HG02981 (cell line): ENCODE measurements around the gene FAM156B.
A peak's percentile ranks its signal among the peaks of the same experiment; 100 is the strongest.
"Not testable (repeated sequence)": the region's sequence is repeated elsewhere in the genome, so short reads cannot be mapped to it uniquely, and the experiment has no call there.

Source experiments
- ATAC-seq: cut with Tn5 transposase; IDR thresholded peaks from one replicate; pipeline ENCODE4 v1.9.1; 2021; ENCODE audit warnings: mild to moderate bottlenecking, moderate library complexity; ENCODE audit not compliant: unreplicated experiment

Gene FAM156B

DNA sequence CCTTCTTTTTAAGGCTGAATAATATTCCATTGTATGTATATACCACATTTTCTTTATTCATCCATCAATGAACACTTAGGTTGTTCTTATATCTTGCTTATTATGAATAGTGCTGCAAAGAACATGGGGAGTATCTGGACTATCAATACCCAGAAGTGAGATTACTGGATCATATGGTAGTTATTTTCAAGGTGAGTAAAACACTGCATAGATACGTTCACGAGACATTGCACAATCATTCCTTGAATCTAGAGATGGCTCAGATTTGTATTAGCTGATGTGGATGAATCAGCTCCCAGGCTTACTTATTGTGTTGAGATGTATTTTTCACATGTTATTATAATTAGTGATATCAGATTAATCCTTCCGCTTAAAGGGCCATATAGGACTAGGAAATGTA is 17.6 kb downstream of the FAM156B start:
- ATAC-seq = not testable (repeated sequence)

DNA sequence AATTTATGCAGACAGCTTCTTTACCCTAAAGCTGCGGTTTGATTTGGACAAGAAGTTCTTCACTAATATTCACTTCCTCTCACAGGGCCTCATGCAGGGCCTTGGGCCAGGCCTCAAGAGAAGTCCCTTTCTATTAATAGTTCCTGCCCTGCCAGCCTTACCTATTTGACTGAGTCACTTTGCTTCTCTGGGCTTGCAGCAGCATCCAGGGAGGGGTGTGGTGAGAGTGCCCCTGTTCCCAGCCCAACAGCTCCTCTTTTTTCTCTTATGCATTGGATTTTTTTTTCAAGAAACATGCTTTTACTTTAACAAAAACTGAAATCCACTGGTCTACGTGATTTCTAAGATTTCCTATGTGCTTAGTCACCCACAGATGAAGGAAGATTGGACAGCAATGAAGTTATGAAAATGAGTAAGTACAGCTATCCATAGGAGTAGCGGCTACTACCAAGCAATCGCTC is 26.7 kb downstream of the FAM156B start:
- no peak for ATAC-seq

DNA sequence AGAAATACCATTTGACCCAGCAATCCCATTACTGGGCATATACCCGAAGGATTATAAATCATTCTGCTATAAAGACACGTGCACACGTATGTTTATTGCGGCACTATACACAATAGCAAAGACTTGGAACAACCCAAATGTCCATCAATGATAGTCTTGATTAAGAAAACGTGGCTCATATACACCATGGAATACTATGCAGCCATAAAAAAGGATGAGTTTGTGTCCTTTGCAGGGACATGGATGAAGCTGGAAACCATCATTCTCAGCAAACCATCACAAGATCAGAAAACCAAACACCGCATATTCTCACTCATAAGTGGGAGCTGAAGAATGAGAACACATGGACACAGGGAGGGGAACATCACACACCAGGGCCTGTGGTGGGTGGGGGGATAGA is 33.1 kb downstream of the FAM156B start:
- not testable (repeated sequence) for ATAC-seq

DNA sequence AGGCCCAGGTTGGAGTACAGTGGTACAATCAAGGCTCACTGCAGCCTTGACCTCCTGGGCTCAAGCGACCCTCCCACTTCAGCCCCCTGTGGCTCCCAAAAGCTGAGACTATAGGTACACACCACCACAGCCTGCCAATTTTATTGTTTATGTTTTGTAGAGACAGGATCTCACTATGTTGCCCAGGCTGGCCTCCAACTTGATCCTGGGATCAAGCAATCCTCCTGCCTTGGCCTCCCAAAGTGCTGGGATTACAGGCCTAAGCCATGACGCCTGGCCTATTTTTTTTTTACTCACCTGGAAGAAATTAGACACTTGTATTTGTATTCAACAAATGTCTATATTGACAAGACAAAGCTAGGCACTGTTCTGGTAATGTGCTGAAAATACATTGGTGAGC is 36.1 kb downstream of the FAM156B start:
- ATAC-seq = no peak

DNA sequence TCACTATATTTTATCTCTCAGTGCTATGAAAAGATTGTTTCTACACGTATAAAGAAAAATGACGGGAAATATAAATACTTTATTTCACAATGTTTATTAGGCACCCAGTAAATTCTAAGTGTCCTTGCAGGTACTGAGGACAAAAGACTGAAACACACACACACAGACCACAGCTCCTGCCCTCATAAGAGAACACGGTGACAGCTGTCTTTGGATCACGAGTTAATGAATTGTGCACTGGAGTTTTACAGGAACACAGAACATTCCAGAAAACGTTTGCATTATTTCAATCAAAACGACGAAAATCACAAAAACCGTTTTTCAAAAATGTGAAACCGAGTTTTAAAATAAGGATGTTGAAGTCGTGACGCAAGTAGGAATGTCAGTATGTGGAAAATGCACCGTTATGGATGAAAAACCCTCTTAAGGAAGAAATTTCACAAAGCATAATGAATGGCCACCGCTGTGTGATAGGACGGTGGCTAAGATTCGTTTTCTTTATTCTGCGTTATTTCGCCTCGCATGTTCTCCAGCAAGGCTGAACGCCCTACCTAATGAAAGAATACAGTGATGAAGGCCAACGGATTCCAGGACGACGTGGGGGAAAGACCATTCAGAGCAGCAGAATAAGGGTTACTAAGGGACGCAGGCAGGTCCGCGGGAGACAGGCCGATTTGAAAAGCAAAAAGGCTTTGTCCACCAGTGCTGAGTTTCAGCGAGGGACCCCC is 37.0 kb downstream of the FAM156B start:
- ATAC-seq = no peak

DNA sequence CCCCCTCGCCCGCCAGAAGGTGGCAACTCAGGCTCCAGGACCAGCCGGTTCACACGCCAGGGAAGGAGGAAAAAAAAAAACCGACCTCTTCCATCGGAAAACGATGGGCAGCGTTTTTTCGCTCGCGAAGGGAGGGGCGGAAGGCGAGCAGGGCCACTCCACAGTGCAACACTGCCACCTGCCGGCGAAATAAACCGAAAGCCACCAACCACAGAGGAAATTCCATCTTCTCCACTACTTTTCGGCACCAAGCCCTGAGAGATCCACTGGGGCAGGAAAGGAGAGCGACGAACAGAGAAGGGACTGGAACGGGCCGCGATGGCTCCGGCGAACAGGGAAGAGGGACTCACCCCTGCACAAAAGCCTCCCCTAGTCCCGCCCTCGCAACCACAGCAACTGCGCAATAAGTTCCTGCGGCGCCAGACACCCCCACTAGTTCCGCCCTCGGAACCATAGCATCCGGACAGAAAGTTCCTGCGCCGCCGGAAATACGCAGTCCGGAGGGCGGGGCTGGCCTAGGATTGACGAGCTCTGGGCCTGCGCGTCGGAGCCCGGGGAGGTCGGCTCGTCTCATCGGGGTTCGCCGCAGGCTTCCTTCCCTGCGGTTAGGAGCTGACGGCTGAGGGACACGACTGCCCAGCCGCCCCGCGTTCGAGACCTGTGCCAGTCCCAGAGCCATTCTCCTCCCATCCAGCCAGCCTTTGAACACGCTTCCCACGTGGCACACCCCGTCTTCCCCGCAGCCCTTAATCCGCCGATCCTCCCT is 37.8 kb downstream of the FAM156B start:
- peak; percentile 91 for ATAC-seq

DNA sequence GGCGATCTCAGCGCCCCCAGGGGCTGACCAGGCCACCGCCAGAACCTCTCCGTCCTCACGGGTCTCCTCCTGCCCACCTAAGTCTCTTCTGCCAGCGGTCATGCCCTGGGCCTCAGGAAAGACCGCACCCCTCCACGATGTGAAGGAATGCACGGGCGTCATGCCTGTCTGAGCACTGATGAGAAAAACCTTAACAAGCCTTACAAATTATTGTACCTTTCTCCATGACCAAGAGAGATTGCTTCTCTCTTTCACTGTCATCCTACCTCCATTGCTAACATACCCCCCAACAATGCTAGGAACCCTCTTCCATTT is 38.3 kb downstream of the FAM156B start:
- not testable (repeated sequence) for ATAC-seq

DNA sequence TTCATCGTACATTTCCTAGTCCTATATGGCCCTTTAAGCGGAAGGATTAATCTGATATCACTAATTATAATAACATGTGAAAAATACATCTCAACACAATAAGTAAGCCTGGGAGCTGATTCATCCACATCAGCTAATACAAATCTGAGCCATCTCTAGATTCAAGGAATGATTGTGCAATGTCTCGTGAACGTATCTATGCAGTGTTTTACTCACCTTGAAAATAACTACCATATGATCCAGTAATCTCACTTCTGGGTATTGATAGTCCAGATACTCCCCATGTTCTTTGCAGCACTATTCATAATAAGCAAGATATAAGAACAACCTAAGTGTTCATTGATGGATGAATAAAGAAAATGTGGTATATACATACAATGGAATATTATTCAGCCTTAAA is 43.6 kb downstream of the FAM156B start:
- not testable (repeated sequence) for ATAC-seq

DNA sequence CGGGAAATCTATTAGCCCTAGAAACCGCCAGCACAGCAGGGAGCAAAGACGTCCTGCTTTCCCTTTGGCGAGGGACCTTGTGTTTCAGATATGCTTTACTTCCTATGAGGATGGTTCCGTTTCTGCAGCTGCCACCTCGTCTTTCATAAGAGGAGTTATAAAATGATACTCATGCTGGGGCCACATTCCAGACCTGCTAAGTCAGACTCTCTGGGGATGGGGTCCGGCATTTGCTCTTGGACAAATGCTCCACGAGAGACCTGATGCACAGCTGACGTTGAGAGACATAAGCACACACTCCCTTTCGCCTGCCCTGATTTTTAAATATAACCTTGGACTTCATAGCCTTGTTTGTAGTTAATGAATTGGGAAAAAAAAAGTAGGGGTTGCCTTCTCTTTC is 44.6 kb downstream of the FAM156B start:
- not testable (repeated sequence) for ATAC-seq

DNA sequence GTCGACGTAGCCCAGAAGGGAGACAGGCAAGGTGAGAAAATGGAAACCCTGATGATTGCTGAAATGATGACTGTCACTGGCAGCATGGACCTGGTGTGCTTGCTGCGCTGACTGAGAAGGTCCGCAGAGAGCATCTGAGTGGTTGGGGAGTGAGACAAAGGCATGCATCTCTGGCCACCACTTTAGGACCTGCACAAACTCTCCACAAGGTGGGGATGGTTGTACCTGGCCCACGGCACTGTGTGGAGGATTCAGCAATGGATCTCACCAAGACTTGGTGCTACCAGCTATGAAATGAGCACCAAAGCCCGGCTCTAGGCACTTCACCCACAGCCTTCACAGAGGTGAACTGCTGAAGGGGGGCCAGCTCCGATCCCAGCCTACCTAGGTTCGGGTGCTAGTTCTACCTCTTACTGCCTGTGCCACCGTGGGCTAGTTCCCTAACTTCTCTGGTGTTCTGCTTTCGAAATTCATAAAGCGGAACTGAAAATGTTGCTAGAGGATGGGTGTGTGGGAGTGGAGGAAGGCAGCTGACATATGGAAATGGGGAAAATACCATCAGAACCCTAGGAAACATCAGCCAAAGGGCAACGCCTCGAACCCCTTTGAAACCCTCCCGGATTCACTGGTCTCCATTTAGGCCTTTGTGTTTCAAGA is 48.8 kb downstream of the FAM156B start:
- not testable (repeated sequence) for ATAC-seq

DNA sequence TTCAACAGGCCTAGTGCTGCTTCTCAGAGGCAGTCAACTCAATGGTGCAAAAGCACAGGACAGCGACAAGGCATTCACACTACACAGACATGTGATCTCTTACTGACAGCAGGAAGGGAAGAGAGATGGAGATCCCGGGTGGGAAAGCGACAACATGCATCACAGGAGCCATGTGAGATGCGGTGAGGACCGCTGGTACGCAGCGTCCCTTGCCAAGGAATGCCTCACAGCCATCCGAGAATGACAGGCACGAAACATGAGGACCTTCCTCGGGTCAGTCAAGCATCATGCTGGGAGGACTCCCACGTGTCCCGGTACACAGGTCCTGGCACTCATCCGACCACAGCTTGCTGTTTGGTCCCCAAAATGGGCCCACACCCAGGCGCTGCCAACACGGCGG is 50.4 kb downstream of the FAM156B start:
- ATAC-seq = not testable (repeated sequence)

DNA sequence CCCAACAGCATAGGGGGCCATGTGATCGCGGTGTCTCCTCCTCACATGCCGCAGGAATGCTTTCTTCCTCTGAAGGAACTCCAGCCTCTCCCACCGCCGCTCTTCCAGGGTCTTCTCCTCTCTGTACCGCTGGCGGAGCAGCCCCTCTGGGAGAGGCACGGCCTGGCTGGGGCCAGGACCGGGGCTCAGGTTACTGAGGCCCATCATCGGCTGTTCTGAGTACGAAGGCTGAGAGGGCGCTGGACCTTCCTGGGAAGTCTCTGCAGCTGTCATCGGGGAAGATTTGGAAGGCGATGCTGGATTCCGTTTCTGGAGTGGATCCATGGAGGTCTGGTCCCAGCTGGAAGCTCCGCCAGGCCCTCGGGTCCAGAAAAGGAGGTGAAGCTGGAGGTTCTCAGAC is 51.1 kb downstream of the FAM156B start:
- not testable (repeated sequence) for ATAC-seq

DNA sequence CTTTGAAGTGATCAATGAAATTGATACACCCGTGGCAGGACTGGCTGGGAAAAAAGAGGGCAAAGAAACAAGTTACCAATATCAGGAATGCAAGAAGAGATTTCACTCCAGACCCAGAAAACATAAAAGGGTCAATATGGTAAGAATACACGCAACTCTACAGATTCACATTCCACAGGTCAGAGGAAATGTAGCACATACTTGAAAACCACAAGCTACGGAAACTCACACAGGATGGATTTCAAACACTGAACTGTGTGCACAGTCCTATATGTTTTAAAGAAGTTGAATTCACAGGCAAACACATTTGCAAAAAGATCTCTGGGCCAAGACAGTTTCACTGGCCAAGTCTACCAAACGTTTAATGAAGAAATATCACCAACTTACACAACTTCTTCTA is 52.2 kb downstream of the FAM156B start:
- not testable (repeated sequence) for ATAC-seq

DNA sequence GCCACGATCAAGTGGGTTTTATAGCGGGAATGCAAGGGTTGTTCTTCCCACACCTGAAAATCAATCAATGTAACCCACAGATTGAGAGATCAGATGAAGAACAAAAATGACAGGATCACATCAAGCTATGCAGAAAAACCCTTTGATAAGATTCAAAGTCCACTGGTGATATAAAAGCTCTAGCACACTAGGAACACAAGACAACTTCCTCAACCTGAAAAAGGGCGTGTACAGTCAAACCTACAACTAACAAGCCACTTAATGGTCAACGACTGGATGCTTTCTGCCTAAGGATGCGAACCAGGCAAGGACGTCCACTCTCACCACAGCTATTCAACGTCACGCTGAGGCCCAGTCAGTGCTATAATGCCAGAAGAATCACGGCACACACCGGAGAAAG is 52.8 kb downstream of the FAM156B start:
- not testable (repeated sequence) for ATAC-seq
